ENCODE data around the gene WDR19. TPM values are rescaled to one million over a fixed set of nuclear protein-coding genes. Genes with fewer than 3 reads are reported as not detected.
A peak's percentile ranks its signal among the peaks of the same experiment; 100 is the strongest.

WDR19 gene
- polyA plus RNA-seq, 1 of the 3 experiments (the other 2 are of a cell fraction): 23.3 TPM

GRCh38 chr4:39205000-39205399 is 22.7 kb downstream of the WDR19 start:
- Histone ChIP-seq H2AFZ (ENCODE audit: low read depth) (no peak overlapping the region), H3K4me1 (ENCODE audit: control insufficient read depth in 1 of 2, insufficient read depth in 2 of 2, low read depth in 1 of 2, low read length in 1 of 2) (peaks cover 0 to 9% of the 10 kb centered on the region in 2 experiments; a peak in 2 of 4 replicates), H3K27ac (ENCODE audit: low read depth in 2 of 2, low read length in 1 of 2) (peak overlapping the region in 1 of 2 experiments; percentile 89; a peak in 2 of 4 replicates), H3K9ac (no peak overlapping the region), H3K27me3 (ENCODE audit: insufficient read depth) (no peaks in the 10 kb centered on the region), H3K9me3 (no peaks in the 10 kb centered on the region; the same call in 1 of the 2 replicates), H3F3A (replicated peaks; ENCODE audit: insufficient read depth) (no peaks in the 10 kb centered on the region), H3K4me2 (no peak overlapping the region), H3K9me2 (no peaks in the 10 kb centered on the region), H3K36me3 (replicated peaks in 1 of 2; ENCODE audit: control insufficient read depth in 1 of 2, insufficient read depth in 2 of 2, low read length in 1 of 2) (peaks cover 52 to 68% of the 10 kb centered on the region in 2 experiments), H3K4me3 (ENCODE audit: low read depth in 2 of 2, low read length in 1 of 2) (no peak overlapping the region), H3K79me2 (ENCODE audit: insufficient read depth) (no peaks in the 10 kb centered on the region), H4K20me1 (ENCODE audit: insufficient read depth) (no peaks in the 10 kb centered on the region)
- WGBS (ENCODE audit: low lambda C conversion rate): 87% methylated on average over 1 of the region's 1 CpG
- TF ChIP-seq NFIC (IDR thresholded peaks at IDR 0.05; ENCODE audit: borderline replicate concordance): peak; percentile 15; the same call in 1 of the 2 replicates
- TF ChIP-seq EP300 (IDR thresholded peaks at IDR 0.05; ENCODE audit: borderline replicate concordance in 1 of 2, low read depth in 1 of 2, low read length in 1 of 2): peak in 1 of 2 experiments; percentile 87; a peak in 2 of 4 replicates
- no peak for TF ChIP-seq FOXM1 (IDR thresholded peaks at IDR 0.05; ENCODE audit: low read depth)
- TF ChIP-seq GATA2 (CRISPR knock-in tag; IDR thresholded peaks at IDR 0.05): peak; percentile 81
- TF ChIP-seq, protein P1, sequence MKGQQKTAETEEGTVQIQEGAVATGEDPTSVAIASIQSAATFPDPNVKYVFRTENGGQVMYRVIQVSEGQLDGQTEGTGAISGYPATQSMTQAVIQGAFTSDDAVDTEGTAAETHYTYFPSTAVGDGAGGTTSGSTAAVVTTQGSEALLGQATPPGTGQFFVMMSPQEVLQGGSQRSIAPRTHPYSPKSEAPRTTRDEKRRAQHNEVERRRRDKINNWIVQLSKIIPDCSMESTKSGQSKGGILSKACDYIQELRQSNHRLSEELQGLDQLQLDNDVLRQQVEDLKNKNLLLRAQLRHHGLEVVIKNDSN (IDR thresholded peaks at IDR 0.05; ENCODE audit: borderline replicate concordance, low read depth): no peak
- 0 out of 2 replicates have a peak, but pooled peaks have one; percentile 8 for TF ChIP-seq TCF12 (IDR thresholded peaks at IDR 0.05)
- TF ChIP-seq RCOR1 (IDR thresholded peaks at IDR 0.05; ENCODE audit: low read length): peak; percentile 84; the same call in 1 of the 2 replicates
- TF ChIP-seq CHD2 (IDR thresholded peaks at IDR 0.05; ENCODE audit: low read length, partially characterized antibody): peak; percentile 63
- TF ChIP-seq, protein P2, sequence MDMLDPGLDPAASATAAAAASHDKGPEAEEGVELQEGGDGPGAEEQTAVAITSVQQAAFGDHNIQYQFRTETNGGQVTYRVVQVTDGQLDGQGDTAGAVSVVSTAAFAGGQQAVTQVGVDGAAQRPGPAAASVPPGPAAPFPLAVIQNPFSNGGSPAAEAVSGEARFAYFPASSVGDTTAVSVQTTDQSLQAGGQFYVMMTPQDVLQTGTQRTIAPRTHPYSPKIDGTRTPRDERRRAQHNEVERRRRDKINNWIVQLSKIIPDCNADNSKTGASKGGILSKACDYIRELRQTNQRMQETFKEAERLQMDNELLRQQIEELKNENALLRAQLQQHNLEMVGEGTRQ (IDR thresholded peaks at IDR 0.05; ENCODE audit: borderline replicate concordance, low read depth, low read length): no peak
- POLR2A ChIA-PET: no interaction called here
- peak; percentile 39 for DNase-seq
- CTCF ChIA-PET: interaction anchor here (1.9 to 2.0 kb wide), 2 partner anchors 23 to 37 kb away, joined by 4 to 6 read pairs; partner anchors contain the start of gene WDR19

DNA sequence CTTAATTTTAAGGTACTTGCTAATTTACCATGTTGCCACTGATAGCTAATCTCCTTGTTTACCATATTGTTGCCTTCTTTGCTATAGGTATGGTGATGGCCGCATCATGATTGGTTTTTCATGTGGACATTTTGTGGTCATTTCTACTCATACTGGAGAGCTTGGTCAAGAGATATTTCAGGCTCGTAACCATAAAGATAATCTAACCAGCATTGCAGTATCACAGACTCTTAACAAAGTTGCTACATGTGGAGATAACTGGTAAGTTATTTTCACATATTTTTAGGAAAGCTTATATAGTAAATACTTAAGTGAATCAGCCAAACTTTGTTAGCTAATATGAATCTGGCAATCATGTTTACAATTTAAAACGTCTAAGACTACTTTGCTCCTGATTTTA is 23.1 kb downstream of the WDR19 start:
- H3K27me3 ChIP-seq (ENCODE audit: insufficient read depth): no peaks in the 10 kb centered on the region
- H3K79me2 ChIP-seq (ENCODE audit: insufficient read depth): no peaks in the 10 kb centered on the region
- H2AFZ ChIP-seq (ENCODE audit: low read depth): no peak overlapping the region
- H3K9me2 ChIP-seq: no peaks in the 10 kb centered on the region
- no peaks in the 10 kb centered on the region for H3F3A ChIP-seq (replicated peaks; ENCODE audit: insufficient read depth)
- H3K4me1 ChIP-seq (ENCODE audit: control insufficient read depth in 1 of 2, insufficient read depth in 2 of 2, low read depth in 1 of 2, low read length in 1 of 2): peaks cover 0 to 9% of the 10 kb centered on the region in 2 experiments; a peak in 2 of 4 replicates
- no peak for DNase-seq
- POLR2A ChIA-PET: no interaction called here
- TF ChIP-seq NFIC (IDR thresholded peaks at IDR 0.05; ENCODE audit: borderline replicate concordance) (no peak), GATA2 (CRISPR knock-in tag; IDR thresholded peaks at IDR 0.05) (no peak), PBX3 (IDR thresholded peaks at IDR 0.05) (no peak), JUND (IDR thresholded peaks at IDR 0.05) (no peak), SMC3 (IDR thresholded peaks at IDR 0.05; ENCODE audit: low read depth, low read length) (no peak), SIN3A (IDR thresholded peaks at IDR 0.05; ENCODE audit: borderline replicate concordance, low read depth, low read length) (no peak), GABPA (IDR thresholded peaks at IDR 0.05; ENCODE audit: low read depth) (no peak), CHD2 (IDR thresholded peaks at IDR 0.05; ENCODE audit: low read length, partially characterized antibody) (no peak)
- TF ChIP-seq, protein P3, sequence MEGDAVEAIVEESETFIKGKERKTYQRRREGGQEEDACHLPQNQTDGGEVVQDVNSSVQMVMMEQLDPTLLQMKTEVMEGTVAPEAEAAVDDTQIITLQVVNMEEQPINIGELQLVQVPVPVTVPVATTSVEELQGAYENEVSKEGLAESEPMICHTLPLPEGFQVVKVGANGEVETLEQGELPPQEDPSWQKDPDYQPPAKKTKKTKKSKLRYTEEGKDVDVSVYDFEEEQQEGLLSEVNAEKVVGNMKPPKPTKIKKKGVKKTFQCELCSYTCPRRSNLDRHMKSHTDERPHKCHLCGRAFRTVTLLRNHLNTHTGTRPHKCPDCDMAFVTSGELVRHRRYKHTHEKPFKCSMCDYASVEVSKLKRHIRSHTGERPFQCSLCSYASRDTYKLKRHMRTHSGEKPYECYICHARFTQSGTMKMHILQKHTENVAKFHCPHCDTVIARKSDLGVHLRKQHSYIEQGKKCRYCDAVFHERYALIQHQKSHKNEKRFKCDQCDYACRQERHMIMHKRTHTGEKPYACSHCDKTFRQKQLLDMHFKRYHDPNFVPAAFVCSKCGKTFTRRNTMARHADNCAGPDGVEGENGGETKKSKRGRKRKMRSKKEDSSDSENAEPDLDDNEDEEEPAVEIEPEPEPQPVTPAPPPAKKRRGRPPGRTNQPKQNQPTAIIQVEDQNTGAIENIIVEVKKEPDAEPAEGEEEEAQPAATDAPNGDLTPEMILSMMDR (IDR thresholded peaks at IDR 0.05): no peak
- 91% methylated on average over 3 of the region's 3 CpGs for WGBS (ENCODE audit: low lambda C conversion rate)
- H3K9me3 ChIP-seq: no peaks in the 10 kb centered on the region; the same call in 1 of the 2 replicates
- peaks cover 52 to 63% of the 10 kb centered on the region in 2 experiments for H3K36me3 ChIP-seq (replicated peaks in 1 of 2; ENCODE audit: control insufficient read depth in 1 of 2, insufficient read depth in 2 of 2, low read length in 1 of 2)
- no peak overlapping the region for H3K4me2 ChIP-seq
- H3K27ac ChIP-seq (ENCODE audit: low read depth in 2 of 2, low read length in 1 of 2): peak overlapping the region in 1 of 2 experiments; percentile 89; a peak in 2 of 4 replicates
- H3K4me3 ChIP-seq (ENCODE audit: low read depth in 2 of 2, low read length in 1 of 2): no peak overlapping the region
- no peak overlapping the region for H3K9ac ChIP-seq
- CTCF ChIA-PET: interaction anchor here (1.9 to 2.0 kb wide), 2 partner anchors 23 to 36 kb away, joined by 4 to 6 read pairs; partner anchors contain the start of gene WDR19
- no peaks in the 10 kb centered on the region for H4K20me1 ChIP-seq (ENCODE audit: insufficient read depth)
